Upper lobe of left lung (tissue), 4 donors: Measurements from ENCODE around the gene HADH.

ENCODE experiments used
- EP300 ChIP-seq, 4 donors: sonication (generic); formaldehyde crosslinking; IDR thresholded peaks; one replicate each; pipeline ENCODE4 v1.5.1; 2017; ENCODE audit warnings: antibody characterized with exemption in 4 of 4, control low read depth in 2 of 4
- POLR2A ChIP-seq, 4 donors: fragments of 450-650 bp; IDR thresholded peaks; one replicate each; pipeline ENCODE4 v1.5.1; 2016 to 2017; ENCODE audit warnings: antibody characterized with exemption in 4 of 4, mild to moderate bottlenecking in 2 of 4
- TF ChIP-seq, protein P1 (sequence below), 6 experiments: fragments of 450-650 bp in 4 of 6; fragments of 200-600 bp in 2 of 6; sonication (generic) in 2 of 6; IDR thresholded peaks; one replicate each; pipeline ENCODE4 v1.5.1; 2016 to 2019; ENCODE audit warnings: antibody characterized with exemption in 6 of 6

DNA sequence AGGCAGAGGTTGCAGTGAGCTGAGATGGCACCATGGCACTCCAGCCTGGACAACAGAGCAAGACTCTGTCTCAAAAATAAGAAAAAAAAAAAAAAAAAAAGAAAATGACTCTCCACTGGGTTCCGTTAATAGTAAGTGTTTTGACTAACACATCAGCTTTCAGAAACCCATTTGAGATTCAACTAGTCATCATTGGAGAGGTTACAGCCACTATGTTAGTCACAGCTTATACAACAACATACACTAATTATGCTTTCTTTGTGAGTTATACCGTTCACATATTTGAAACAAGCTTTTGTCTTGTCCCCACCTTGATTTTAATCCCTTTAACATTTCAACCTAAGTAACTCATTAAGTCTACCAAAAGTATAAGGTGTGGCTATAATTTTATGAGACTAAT is 48.2 kb downstream of the HADH start:
- TF ChIP-seq, protein P1, sequence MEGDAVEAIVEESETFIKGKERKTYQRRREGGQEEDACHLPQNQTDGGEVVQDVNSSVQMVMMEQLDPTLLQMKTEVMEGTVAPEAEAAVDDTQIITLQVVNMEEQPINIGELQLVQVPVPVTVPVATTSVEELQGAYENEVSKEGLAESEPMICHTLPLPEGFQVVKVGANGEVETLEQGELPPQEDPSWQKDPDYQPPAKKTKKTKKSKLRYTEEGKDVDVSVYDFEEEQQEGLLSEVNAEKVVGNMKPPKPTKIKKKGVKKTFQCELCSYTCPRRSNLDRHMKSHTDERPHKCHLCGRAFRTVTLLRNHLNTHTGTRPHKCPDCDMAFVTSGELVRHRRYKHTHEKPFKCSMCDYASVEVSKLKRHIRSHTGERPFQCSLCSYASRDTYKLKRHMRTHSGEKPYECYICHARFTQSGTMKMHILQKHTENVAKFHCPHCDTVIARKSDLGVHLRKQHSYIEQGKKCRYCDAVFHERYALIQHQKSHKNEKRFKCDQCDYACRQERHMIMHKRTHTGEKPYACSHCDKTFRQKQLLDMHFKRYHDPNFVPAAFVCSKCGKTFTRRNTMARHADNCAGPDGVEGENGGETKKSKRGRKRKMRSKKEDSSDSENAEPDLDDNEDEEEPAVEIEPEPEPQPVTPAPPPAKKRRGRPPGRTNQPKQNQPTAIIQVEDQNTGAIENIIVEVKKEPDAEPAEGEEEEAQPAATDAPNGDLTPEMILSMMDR (IDR thresholded peaks at IDR 0.05) = no peak
- TF ChIP-seq POLR2A (IDR thresholded peaks at IDR 0.05) = no peak
- TF ChIP-seq EP300 (IDR thresholded peaks at IDR 0.05) = no peak
